HepG2 (cell line): ENCODE data around the gene SERINC1. TPM values are rescaled to one million over a fixed set of nuclear protein-coding genes. Genes with fewer than 3 reads are reported as not detected.

Source experiments
- FUBP1 ChIP-seq: sonication (generic); formaldehyde crosslinking; IDR thresholded peaks from 2 replicates; pipeline ENCODE4 v1.5.1; 2020; ENCODE audit warnings: missing genetic modification reagents, mild to moderate bottlenecking, borderline replicate concordance
- MXD4 ChIP-seq: IDR thresholded peaks from 2 replicates; pipeline ENCODE4 v1.6.1; 2016; ENCODE audit warnings: mild to moderate bottlenecking, missing biosample characterization, missing genetic modification reagents
- RARA ChIP-seq: IDR thresholded peaks from 2 replicates; pipeline ENCODE4 v1.6.1; 2016; ENCODE audit warnings: missing genetic modification reagents, missing compliant biosample characterization
- RNF219 ChIP-seq: sonication (generic); formaldehyde crosslinking; IDR thresholded peaks from 2 replicates; pipeline ENCODE4 v1.5.0; 2020; ENCODE audit warnings: mild to moderate bottlenecking, missing genetic modification reagents
- ZBTB20 ChIP-seq: sonication (generic); formaldehyde crosslinking; IDR thresholded peaks from 2 replicates; pipeline ENCODE4 v1.8.1; 2023; ENCODE audit warnings: missing genetic modification reagents, low read depth, mild to moderate bottlenecking, borderline replicate concordance
- ZNF230 ChIP-seq: sonication (generic); formaldehyde crosslinking; IDR thresholded peaks from 2 replicates; pipeline ENCODE4 v1.4.0; 2020; ENCODE audit warnings: mild to moderate bottlenecking, missing genetic modification reagents
- ZNF513 ChIP-seq: sonication (generic); formaldehyde crosslinking; conservative IDR thresholded peaks from 2 replicates; pipeline ENCODE4 v1.5.0; 2020; ENCODE audit warnings: missing genetic modification reagents
- ZNF580 ChIP-seq: IDR thresholded peaks from 2 replicates; pipeline ENCODE4 v1.6.1; 2016; ENCODE audit warnings: low read depth, borderline replicate concordance
- ZNF691 ChIP-seq: sonication (generic); formaldehyde crosslinking; IDR thresholded peaks from 2 replicates; pipeline ENCODE4 v1.4.0; 2020; ENCODE audit warnings: missing genetic modification reagents, low read depth, mild to moderate bottlenecking, borderline replicate concordance
- polyA plus RNA-seq, 8 experiments: library from polyadenylated mRNA; depleted of rRNA in 3 of 8; stranded (reverse) in 7 of 8; unstranded in 1 of 8; fragments of >200 nt; fragmentation: Illumina TruSeq in 4 of 8; extraction: Trizol in 4 of 8; gene quantifications; 2 replicates each; pipeline versions ENCODE4 v1.2.1 to v1.2.3, GENCODE V29; 2011 to 2016; ENCODE audit warnings: low read depth in 4 of 8, missing spikeins in 1 of 8, mixed read lengths in 1 of 8; ENCODE audit not compliant: insufficient read depth in 1 of 8
- total RNA-seq, 5 experiments: library from RNA; depleted of rRNA; stranded (reverse); fragments of >200 nt; fragmentation: Illumina TruSeq; extraction: Trizol; gene quantifications; 2 replicates each; pipeline ENCODE4 v1.2.3, GENCODE V29; 2016; ENCODE audit warnings: low read depth in 1 of 5
- TF ChIP-seq, protein P1 (sequence below): sonication (generic); formaldehyde crosslinking; IDR thresholded peaks from 2 replicates; pipeline ENCODE4 v1.5.0; 2020; ENCODE audit warnings: missing genetic modification reagents
- TF ChIP-seq, protein P2 (sequence below): sonication (generic); formaldehyde crosslinking; IDR thresholded peaks from 2 replicates; pipeline ENCODE4 v1.9.0; 2021; ENCODE audit warnings: missing genetic modification reagents, borderline replicate concordance

Gene SERINC1
- total and polyA plus RNA-seq, 2 of the 13 experiments (the other 11 are each of a cell fraction or from before 2014, with no cell fraction given): 93.5 to 112 TPM

GRCh38 chr6:122399348-122400120 is 72.1 kb downstream of the SERINC1 start, which contains the start of gene HSF2 (continued):
- TF ChIP-seq MXD4 (no peak), ZNF691 (no peak; the same call in 1 of the 2 replicates), FUBP1 (CRISPR knock-in tag) (no peak), RNF219 (no peak), ZBTB20 (CRISPR knock-in tag) (peak; percentile 67; the same call in 1 of the 2 replicates), ZNF230 (CRISPR knock-in tag) (peak; percentile 49; the same call in 1 of the 2 replicates), ZNF513 (CRISPR knock-in tag) (0 out of 2 replicates have a peak, but pooled peaks have one; percentile 60), RARA (CRISPR knock-in tag) (no peak), ZNF580 (CRISPR knock-in tag) (no peak)
- TF ChIP-seq, protein P1, sequence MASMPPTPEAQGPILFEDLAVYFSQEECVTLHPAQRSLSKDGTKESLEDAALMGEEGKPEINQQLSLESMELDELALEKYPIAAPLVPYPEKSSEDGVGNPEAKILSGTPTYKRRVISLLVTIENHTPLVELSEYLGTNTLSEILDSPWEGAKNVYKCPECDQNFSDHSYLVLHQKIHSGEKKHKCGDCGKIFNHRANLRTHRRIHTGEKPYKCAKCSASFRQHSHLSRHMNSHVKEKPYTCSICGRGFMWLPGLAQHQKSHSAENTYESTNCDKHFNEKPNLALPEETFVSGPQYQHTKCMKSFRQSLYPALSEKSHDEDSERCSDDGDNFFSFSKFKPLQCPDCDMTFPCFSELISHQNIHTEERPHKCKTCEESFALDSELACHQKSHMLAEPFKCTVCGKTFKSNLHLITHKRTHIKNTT (CRISPR knock-in tag): no peak
- TF ChIP-seq, protein P2, sequence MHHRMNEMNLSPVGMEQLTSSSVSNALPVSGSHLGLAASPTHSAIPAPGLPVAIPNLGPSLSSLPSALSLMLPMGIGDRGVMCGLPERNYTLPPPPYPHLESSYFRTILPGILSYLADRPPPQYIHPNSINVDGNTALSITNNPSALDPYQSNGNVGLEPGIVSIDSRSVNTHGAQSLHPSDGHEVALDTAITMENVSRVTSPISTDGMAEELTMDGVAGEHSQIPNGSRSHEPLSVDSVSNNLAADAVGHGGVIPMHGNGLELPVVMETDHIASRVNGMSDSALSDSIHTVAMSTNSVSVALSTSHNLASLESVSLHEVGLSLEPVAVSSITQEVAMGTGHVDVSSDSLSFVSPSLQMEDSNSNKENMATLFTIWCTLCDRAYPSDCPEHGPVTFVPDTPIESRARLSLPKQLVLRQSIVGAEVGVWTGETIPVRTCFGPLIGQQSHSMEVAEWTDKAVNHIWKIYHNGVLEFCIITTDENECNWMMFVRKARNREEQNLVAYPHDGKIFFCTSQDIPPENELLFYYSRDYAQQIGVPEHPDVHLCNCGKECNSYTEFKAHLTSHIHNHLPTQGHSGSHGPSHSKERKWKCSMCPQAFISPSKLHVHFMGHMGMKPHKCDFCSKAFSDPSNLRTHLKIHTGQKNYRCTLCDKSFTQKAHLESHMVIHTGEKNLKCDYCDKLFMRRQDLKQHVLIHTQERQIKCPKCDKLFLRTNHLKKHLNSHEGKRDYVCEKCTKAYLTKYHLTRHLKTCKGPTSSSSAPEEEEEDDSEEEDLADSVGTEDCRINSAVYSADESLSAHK: no peak
